Measurements from ENCODE around the gene ARHGAP6.

Gene ARHGAP6

DNA sequence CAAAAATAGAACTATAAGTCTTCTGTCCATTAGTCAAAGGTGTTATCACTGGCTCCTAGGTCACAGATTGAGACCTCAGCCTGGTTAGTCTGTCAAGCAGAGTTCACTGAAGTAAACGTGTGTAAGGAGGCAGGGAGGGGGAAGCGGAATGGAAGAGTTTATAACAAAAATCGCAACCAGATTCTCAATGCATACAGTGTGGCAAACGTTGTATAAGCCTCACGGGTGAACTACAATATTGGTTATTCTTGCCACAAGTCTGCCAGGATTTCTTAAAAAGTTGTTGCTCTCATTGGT, 257.7 kb downstream of the ARHGAP6 start:
- Histone ChIP-seq H3K9me3 (replicated peaks in 1 of 2; ENCODE audit: control insufficient read depth in 2 of 2, insufficient read depth in 1 of 2, low read depth in 1 of 2, low read length in 2 of 2) (no peaks in the 10 kb centered on the region), H2AFZ (ENCODE audit: low read length) (no peak overlapping the region), H3K14ac (ENCODE audit: low read length) (no peak overlapping the region), H3K27me3 (ENCODE audit: control insufficient read depth in 3 of 3, insufficient read depth in 3 of 3, low read depth in 1 of 3, low read length in 3 of 3) (no peaks in the 10 kb centered on the region), H2BK5ac (ENCODE audit: low read length) (no peak overlapping the region), H3K4me2 (ENCODE audit: insufficient read depth, low read length, poor library complexity, severe bottlenecking) (no peak overlapping the region), H3K27ac (replicated peaks; ENCODE audit: low read length) (no peak overlapping the region), H3K79me1 (ENCODE audit: low read depth, low read length) (no peaks in the 10 kb centered on the region), H2AK5ac (ENCODE audit: low read depth, low read length) (no peak overlapping the region), H4K8ac (ENCODE audit: low read depth, low read length) (no peak overlapping the region), H4K91ac (ENCODE audit: low read depth, low read length, poor library complexity) (no peak overlapping the region), H3K23ac (ENCODE audit: low read depth, low read length, poor library complexity) (no peak overlapping the region), H2BK12ac (ENCODE audit: low read length) (no peak overlapping the region), H2BK15ac (ENCODE audit: low read length) (no peak overlapping the region), H3K4me1 (ENCODE audit: control insufficient read depth in 2 of 2, insufficient read depth in 1 of 2, low read depth in 1 of 2, low read length in 2 of 2) (no peaks in the 10 kb centered on the region), H3K4ac (ENCODE audit: low read length) (no peak overlapping the region), H3K4me3 (ENCODE audit: low read length in 2 of 2) (no peak overlapping the region), H3K18ac (ENCODE audit: low read length) (no peak overlapping the region), H2BK120ac (ENCODE audit: low read depth, low read length) (no peak overlapping the region), H3K9ac (ENCODE audit: low read depth, low read length, poor library complexity) (no peak overlapping the region), H3K36me3 (replicated peaks in 1 of 2; ENCODE audit: control insufficient read depth in 2 of 2, insufficient read depth in 2 of 2, low read length in 2 of 2) (no peaks in the 10 kb centered on the region)
- no peak for DNase-seq (ENCODE audit: low spot score)
- no CpG with 5 or more reads among the region's 5 CpGs for WGBS, 2 donors (ENCODE audit: extremely low coverage in 2 of 2, insufficient read length in 2 of 2, insufficient replicate concordance in 1 of 2)

DNA sequence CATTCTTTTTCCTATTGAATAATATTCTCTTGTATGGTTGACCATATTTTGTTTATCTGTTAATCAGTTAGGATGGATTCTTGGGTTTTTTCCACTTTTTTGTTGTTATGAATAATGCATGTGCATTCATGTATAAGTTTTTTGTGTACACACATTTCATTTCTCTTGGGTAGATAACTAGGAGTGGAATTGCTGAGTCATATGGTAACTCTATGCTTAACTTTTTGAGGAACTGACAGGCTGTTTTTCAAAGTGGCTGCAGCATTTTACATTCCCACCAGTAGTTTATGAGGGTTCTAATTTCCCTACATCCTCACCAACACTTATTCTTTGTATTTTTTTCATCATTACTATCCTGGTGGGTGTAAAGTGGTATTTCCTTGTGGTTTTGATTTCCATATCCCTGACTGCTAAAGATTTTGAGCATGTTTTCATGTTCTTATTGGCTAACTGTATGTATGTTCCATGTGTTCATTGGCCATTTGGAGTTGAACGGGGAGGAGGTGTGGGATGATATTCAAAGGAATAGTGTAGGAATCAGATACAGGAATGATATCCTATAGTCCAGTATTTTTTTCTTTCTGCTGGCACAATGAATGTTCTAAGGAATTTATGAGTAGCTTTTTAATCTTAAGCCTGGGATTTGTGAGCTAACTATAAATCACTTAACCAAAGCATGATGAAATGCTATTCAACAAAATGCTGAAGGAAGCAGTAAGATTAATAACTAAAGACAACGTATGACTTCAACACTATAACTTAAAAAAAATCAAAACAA, 258.2 kb downstream of the ARHGAP6 start:
- H2BK15ac ChIP-seq (ENCODE audit: low read length): no peak overlapping the region
- H3K4me3 ChIP-seq (ENCODE audit: low read length in 2 of 2): no peak overlapping the region
- DNase-seq (ENCODE audit: low spot score): no peak
- H3K9ac ChIP-seq (ENCODE audit: low read depth, low read length, poor library complexity): no peak overlapping the region
- H2AK5ac ChIP-seq (ENCODE audit: low read depth, low read length): no peak overlapping the region
- H4K8ac ChIP-seq (ENCODE audit: low read depth, low read length): no peak overlapping the region
- no peak overlapping the region for H2BK120ac ChIP-seq (ENCODE audit: low read depth, low read length)
- no peak overlapping the region for H2BK12ac ChIP-seq (ENCODE audit: low read length)
- no peaks in the 10 kb centered on the region for H3K79me1 ChIP-seq (ENCODE audit: low read depth, low read length)
- no peak overlapping the region for H4K91ac ChIP-seq (ENCODE audit: low read depth, low read length, poor library complexity)
- H3K36me3 ChIP-seq (replicated peaks in 1 of 2; ENCODE audit: control insufficient read depth in 2 of 2, insufficient read depth in 2 of 2, low read length in 2 of 2): no peaks in the 10 kb centered on the region
- WGBS, 2 donors (ENCODE audit: extremely low coverage in 2 of 2, insufficient read length in 2 of 2, insufficient replicate concordance in 1 of 2): no CpG with 5 or more reads among the region's 2 CpGs
- H3K23ac ChIP-seq (ENCODE audit: low read depth, low read length, poor library complexity): no peak overlapping the region
- H3K27ac ChIP-seq (replicated peaks; ENCODE audit: low read length): no peak overlapping the region
- no peak overlapping the region for H3K4ac ChIP-seq (ENCODE audit: low read length)
- H3K4me2 ChIP-seq (ENCODE audit: insufficient read depth, low read length, poor library complexity, severe bottlenecking): no peak overlapping the region
- H3K27me3 ChIP-seq (ENCODE audit: control insufficient read depth in 3 of 3, insufficient read depth in 3 of 3, low read depth in 1 of 3, low read length in 3 of 3): no peaks in the 10 kb centered on the region
- H3K9me3 ChIP-seq (replicated peaks in 1 of 2; ENCODE audit: control insufficient read depth in 2 of 2, insufficient read depth in 1 of 2, low read depth in 1 of 2, low read length in 2 of 2): no peaks in the 10 kb centered on the region
- no peak overlapping the region for H2BK5ac ChIP-seq (ENCODE audit: low read length)
- H3K14ac ChIP-seq (ENCODE audit: low read length): no peak overlapping the region
- H2AFZ ChIP-seq (ENCODE audit: low read length): no peak overlapping the region
- no peak overlapping the region for H3K18ac ChIP-seq (ENCODE audit: low read length)
- no peaks in the 10 kb centered on the region for H3K4me1 ChIP-seq (ENCODE audit: control insufficient read depth in 2 of 2, insufficient read depth in 1 of 2, low read depth in 1 of 2, low read length in 2 of 2)

DNA sequence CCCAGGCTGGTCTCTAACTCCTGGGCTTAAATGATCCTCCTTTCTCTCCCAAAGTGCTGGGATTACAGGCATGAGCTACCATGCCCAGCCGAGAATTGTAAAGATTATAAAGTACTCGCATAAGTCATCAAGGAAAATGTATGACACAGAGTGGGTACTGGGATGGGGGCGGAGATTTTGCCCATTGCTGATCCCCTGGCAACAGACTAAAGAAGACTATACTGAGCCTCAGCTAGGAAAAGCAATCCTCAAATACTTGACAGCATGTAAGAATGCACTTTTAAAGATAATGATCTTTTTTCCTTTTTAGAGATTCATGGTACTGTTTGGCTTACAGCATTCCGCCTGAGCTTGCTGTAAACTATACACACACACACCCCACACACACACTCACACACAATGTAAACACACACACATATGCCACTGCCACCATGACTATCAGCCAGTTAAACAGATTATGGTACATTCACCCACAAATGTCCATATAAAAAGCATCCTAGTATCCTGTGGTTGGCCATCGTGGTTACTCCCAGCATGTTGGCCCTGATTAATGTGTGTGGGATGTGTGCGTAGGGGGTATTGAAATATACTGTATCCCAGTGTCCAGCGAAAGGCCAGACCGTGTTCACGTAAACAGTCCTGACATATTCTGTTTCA, 259.5 kb downstream of the ARHGAP6 start:
- H4K8ac ChIP-seq (ENCODE audit: low read depth, low read length): no peak overlapping the region
- no peak overlapping the region for H2AK5ac ChIP-seq (ENCODE audit: low read depth, low read length)
- H3K9ac ChIP-seq (ENCODE audit: low read depth, low read length, poor library complexity): no peak overlapping the region
- H3K27ac ChIP-seq (replicated peaks; ENCODE audit: low read length): no peak overlapping the region
- H2BK15ac ChIP-seq (ENCODE audit: low read length): no peak overlapping the region
- H3K4me1 ChIP-seq (ENCODE audit: control insufficient read depth in 2 of 2, insufficient read depth in 1 of 2, low read depth in 1 of 2, low read length in 2 of 2): no peaks in the 10 kb centered on the region
- H3K23ac ChIP-seq (ENCODE audit: low read depth, low read length, poor library complexity): no peak overlapping the region
- H3K9me3 ChIP-seq (replicated peaks in 1 of 2; ENCODE audit: control insufficient read depth in 2 of 2, insufficient read depth in 1 of 2, low read depth in 1 of 2, low read length in 2 of 2): no peaks in the 10 kb centered on the region
- WGBS, 2 donors (ENCODE audit: extremely low coverage in 2 of 2, insufficient read length in 2 of 2, insufficient replicate concordance in 1 of 2): no CpG with 5 or more reads among the region's 9 CpGs
- no peaks in the 10 kb centered on the region for H3K36me3 ChIP-seq (replicated peaks in 1 of 2; ENCODE audit: control insufficient read depth in 2 of 2, insufficient read depth in 2 of 2, low read length in 2 of 2)
- H3K4ac ChIP-seq (ENCODE audit: low read length): no peak overlapping the region
- no peak overlapping the region for H2BK120ac ChIP-seq (ENCODE audit: low read depth, low read length)
- no peak overlapping the region for H3K14ac ChIP-seq (ENCODE audit: low read length)
- H2AFZ ChIP-seq (ENCODE audit: low read length): no peak overlapping the region
- no peak overlapping the region for H3K18ac ChIP-seq (ENCODE audit: low read length)
- H3K79me1 ChIP-seq (ENCODE audit: low read depth, low read length): no peaks in the 10 kb centered on the region
- DNase-seq (ENCODE audit: low spot score): no peak
- H2BK12ac ChIP-seq (ENCODE audit: low read length): no peak overlapping the region
- H4K91ac ChIP-seq (ENCODE audit: low read depth, low read length, poor library complexity): no peak overlapping the region
- no peak overlapping the region for H2BK5ac ChIP-seq (ENCODE audit: low read length)
- no peak overlapping the region for H3K4me2 ChIP-seq (ENCODE audit: insufficient read depth, low read length, poor library complexity, severe bottlenecking)
- H3K27me3 ChIP-seq (ENCODE audit: control insufficient read depth in 3 of 3, insufficient read depth in 3 of 3, low read depth in 1 of 3, low read length in 3 of 3): no peaks in the 10 kb centered on the region
- no peak overlapping the region for H3K4me3 ChIP-seq (ENCODE audit: low read length in 2 of 2)

DNA sequence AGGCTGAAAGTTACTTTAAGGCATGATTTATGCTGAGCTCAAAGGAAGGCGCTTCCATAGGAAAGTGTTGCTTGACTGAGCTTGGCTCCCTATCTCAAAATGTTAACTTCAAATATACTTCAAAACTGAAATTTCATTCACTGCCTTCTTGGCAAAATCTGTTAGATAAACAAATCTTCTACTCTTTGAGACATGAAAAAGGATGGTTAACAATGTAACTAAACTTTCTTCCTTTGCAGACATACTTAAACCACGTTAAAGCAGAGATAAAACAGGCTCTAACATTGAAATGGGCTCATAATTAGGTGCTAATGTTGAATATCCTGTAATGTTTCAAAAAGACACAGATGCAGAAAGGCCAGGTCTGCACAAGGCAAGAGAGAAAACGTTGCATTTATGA, 262.1 kb downstream of the ARHGAP6 start:
- Histone ChIP-seq H2AFZ (ENCODE audit: low read length) (no peak overlapping the region), H3K4me3 (ENCODE audit: low read length in 2 of 2) (no peak overlapping the region), H3K27me3 (ENCODE audit: control insufficient read depth in 3 of 3, insufficient read depth in 3 of 3, low read depth in 1 of 3, low read length in 3 of 3) (no peaks in the 10 kb centered on the region), H3K79me1 (ENCODE audit: low read depth, low read length) (no peaks in the 10 kb centered on the region), H2BK5ac (ENCODE audit: low read length) (no peak overlapping the region), H4K8ac (ENCODE audit: low read depth, low read length) (no peak overlapping the region), H2BK15ac (ENCODE audit: low read length) (no peak overlapping the region), H2BK12ac (ENCODE audit: low read length) (no peak overlapping the region), H3K23ac (ENCODE audit: low read depth, low read length, poor library complexity) (no peak overlapping the region), H3K27ac (replicated peaks; ENCODE audit: low read length) (no peak overlapping the region), H2BK120ac (ENCODE audit: low read depth, low read length) (no peak overlapping the region), H3K4me1 (ENCODE audit: control insufficient read depth in 2 of 2, insufficient read depth in 1 of 2, low read depth in 1 of 2, low read length in 2 of 2) (no peaks in the 10 kb centered on the region), H3K9ac (ENCODE audit: low read depth, low read length, poor library complexity) (no peak overlapping the region), H3K36me3 (replicated peaks in 1 of 2; ENCODE audit: control insufficient read depth in 2 of 2, insufficient read depth in 2 of 2, low read length in 2 of 2) (no peaks in the 10 kb centered on the region), H3K9me3 (replicated peaks in 1 of 2; ENCODE audit: control insufficient read depth in 2 of 2, insufficient read depth in 1 of 2, low read depth in 1 of 2, low read length in 2 of 2) (no peaks in the 10 kb centered on the region), H3K4me2 (ENCODE audit: insufficient read depth, low read length, poor library complexity, severe bottlenecking) (no peak overlapping the region), H4K91ac (ENCODE audit: low read depth, low read length, poor library complexity) (no peak overlapping the region), H3K18ac (ENCODE audit: low read length) (no peak overlapping the region), H3K4ac (ENCODE audit: low read length) (no peak overlapping the region), H3K14ac (ENCODE audit: low read length) (no peak overlapping the region), H2AK5ac (ENCODE audit: low read depth, low read length) (no peak overlapping the region)
- WGBS, 2 donors (ENCODE audit: extremely low coverage in 2 of 2, insufficient read length in 2 of 2, insufficient replicate concordance in 1 of 2): no CpG with 5 or more reads among the region's 3 CpGs
- DNase-seq (ENCODE audit: low spot score): no peak
